PC-3 (cell line): ENCODE results near the gene INCENP. TPM values are rescaled to one million over a fixed set of nuclear protein-coding genes. Genes with fewer than 3 reads are reported as not detected.

Experiments used
- ATAC-seq: fragments of 200-7000 bp; cut with Tn5 transposase; 2 replicates; pipeline ENCODE4 v1.9.1; 2020; ENCODE audit warnings: mild to moderate bottlenecking, moderate library complexity
- BruUV-seq: library from RNA; stranded (reverse); fragments of 400-500 nt; replicated peaks from 2 replicates; lab custom pipeline; 2021; lab: Mats Ljungman, UMichigan
- CTCF ChIA-PET: fragments of 300-600 bp; sonication (Branson Sonifier 250); formaldehyde crosslinking; loops from one replicate; lab custom pipeline; 2022; ENCODE audit warnings: antibody characterized with exemption; lab: Charles Lee
- POLR2A ChIA-PET: fragments of 300-600 bp; sonication (Branson Sonifier 250); formaldehyde crosslinking; loops from one replicate; lab custom pipeline; 2022; ENCODE audit warnings: antibody characterized with exemption; ENCODE audit not compliant: unreplicated experiment; lab: Charles Lee
- DNase-seq: peaks from one replicate; pipeline ENCODE4 v3.0.0-alpha.2; 2015
- H2AFZ ChIP-seq: fragments of 300-600 bp; sonication (generic); 2 replicates; pipeline ENCODE4 v1.6.0; 2016; ENCODE audit warnings: antibody characterized with exemption, low read length
- H3F3A ChIP-seq: fragments of 300-600 bp; sonication (generic); one replicate; pipeline ENCODE4 v1.6.0; 2017; ENCODE audit warnings: antibody characterized with exemption, low read length, control low read depth, mild to moderate bottlenecking; ENCODE audit not compliant: unreplicated experiment
- H3K27ac ChIP-seq: fragments of 300-600 bp; sonication (generic); 2 replicates; pipeline ENCODE4 v1.5.1; 2016; ENCODE audit warnings: mild to moderate bottlenecking, low read length
- H3K27me3 ChIP-seq: fragments of 300-600 bp; sonication (generic); 2 replicates; pipeline ENCODE4 v1.6.1; 2016; ENCODE audit warnings: low read length, mixed read lengths
- H3K36me3 ChIP-seq: fragments of 300-600 bp; sonication (generic); 2 replicates; pipeline ENCODE4 v1.6.1; 2016; ENCODE audit warnings: low read depth, mixed run types, low read length, mixed read lengths
- H3K4me1 ChIP-seq: fragments of 300-600 bp; sonication (generic); 2 replicates; pipeline ENCODE4 v1.5.1; 2016; ENCODE audit warnings: low read length; ENCODE audit not compliant: insufficient read depth
- H3K4me2 ChIP-seq: fragments of 300-600 bp; sonication (generic); 2 replicates; pipeline ENCODE4 v1.6.0; 2016; ENCODE audit warnings: low read length
- H3K4me3 ChIP-seq: fragments of 300-600 bp; sonication (generic); 2 replicates; pipeline ENCODE4 v1.5.1; 2016; ENCODE audit warnings: mild to moderate bottlenecking, low read length, mixed read lengths
- H3K79me2 ChIP-seq: fragments of 300-600 bp; sonication (generic); 2 replicates; pipeline ENCODE4 v1.6.1; 2017; ENCODE audit warnings: low read length, mixed read lengths
- H3K9ac ChIP-seq: fragments of 300-600 bp; sonication (generic); 2 replicates; pipeline ENCODE4 v1.6.0; 2016; ENCODE audit warnings: mild to moderate bottlenecking, low read length
- H3K9me2 ChIP-seq: fragments of 300-600 bp; sonication (generic); replicated peaks from 2 replicates; pipeline ENCODE4 v1.6.1; 2016; ENCODE audit warnings: mixed run types, low read length, mixed read lengths
- H3K9me3 ChIP-seq: fragments of 300-600 bp; sonication (generic); 2 replicates; pipeline ENCODE4 v1.6.1; 2016; ENCODE audit warnings: low read length, mixed read lengths
- H4K20me1 ChIP-seq: fragments of 300-600 bp; sonication (generic); 2 replicates; pipeline ENCODE4 v1.6.1; 2016; ENCODE audit warnings: low read length, mixed read lengths
- CTCF ChIP-seq: fragments of 300-600 bp; sonication (generic); conservative IDR thresholded peaks from 2 replicates; pipeline ENCODE4 v1.5.1; 2017; ENCODE audit warnings: antibody characterized with exemption, low read depth, mild to moderate bottlenecking, low read length
- EZH2 ChIP-seq: fragments of 300-600 bp; sonication (generic); IDR thresholded peaks from one replicate; pipeline ENCODE4 v1.6.1; 2017; ENCODE audit warnings: antibody characterized with exemption, mild to moderate bottlenecking, low read length; ENCODE audit not compliant: unreplicated experiment
- EZH2phosphoT487 ChIP-seq: fragments of 300-600 bp; sonication (generic); IDR thresholded peaks from 2 replicates; pipeline ENCODE4 v1.6.1; 2018; ENCODE audit warnings: mild to moderate bottlenecking, antibody characterized with exemption, low read length, borderline replicate concordance
- intact Hi-C: fragments of 100-400 bp; cut with micrococcal nuclease; formaldehyde crosslinking; loops from 2 replicates; pipeline ENCODE4 v1.9.0; 2023
- total RNA-seq: library from RNA; depleted of rRNA; stranded (reverse); fragments of >200 nt; gene quantifications from 2 replicates; pipeline ENCODE4 v1.2.3, GENCODE V29; 2014

The INCENP gene
- total RNA-seq, 1 experiment from 2014 or later = 114 TPM

- H3K4me1 ChIP-seq = 0 out of 2 replicates have a peak, but pooled peaks cover 4% of the 10 kb centered on the region
- no peaks in the 10 kb centered on the region for H4K20me1 ChIP-seq
- intact Hi-C loops = no loop called here
- no peak for ATAC-seq
- no peak overlapping the region for H3K27ac ChIP-seq
- H3K4me3 ChIP-seq = no peak overlapping the region
- no peak overlapping the region for H3K4me2 ChIP-seq
- BruUV-seq = no TSS peak
- TF ChIP-seq CTCF (no peak), EZH2 (no peak), EZH2phosphoT487 (no peak)
- CTCF ChIA-PET = no interaction called here
- no peaks in the 10 kb centered on the region for H3K9me3 ChIP-seq
- no peaks in the 10 kb centered on the region for H3F3A ChIP-seq
- H3K27me3 ChIP-seq = peaks cover 69% of the 10 kb centered on the region
- no peak for DNase-seq
- H3K9ac ChIP-seq = no peak overlapping the region
- H3K36me3 ChIP-seq = no peaks in the 10 kb centered on the region
- no peaks in the 10 kb centered on the region for H3K9me2 ChIP-seq
- H2AFZ ChIP-seq = no peak overlapping the region
- H3K79me2 ChIP-seq = no peaks in the 10 kb centered on the region
- POLR2A ChIA-PET = no interaction called here
Measured at GRCh38 chr11:62169448-62169847, 45.6 kb downstream of the INCENP start.

GRCh38 chr11:62169935-62170334 is 46.1 kb downstream of the INCENP start:
- DNase-seq (no peak), ATAC-seq (no peak)
- H3K36me3 ChIP-seq = no peaks in the 10 kb centered on the region
- no peak overlapping the region for H3K4me2 ChIP-seq
- intact Hi-C loops = loop anchor here (5.0 kb wide), 1 partner anchor 207 kb away; no protein-coding TSS in a partner anchor
- ChIA-PET POLR2A (no interaction called here), CTCF (no interaction called here)
- no peak overlapping the region for H3K4me3 ChIP-seq
- no peaks in the 10 kb centered on the region for H3K9me3 ChIP-seq
- H3K79me2 ChIP-seq = no peaks in the 10 kb centered on the region
- H3K9me2 ChIP-seq = no peaks in the 10 kb centered on the region
- H3F3A ChIP-seq = no peaks in the 10 kb centered on the region
- H4K20me1 ChIP-seq = no peaks in the 10 kb centered on the region
- no peak overlapping the region for H3K27ac ChIP-seq
- 0 out of 2 replicates have a peak, but pooled peaks cover 4% of the 10 kb centered on the region for H3K4me1 ChIP-seq
- H3K27me3 ChIP-seq = peaks cover 74% of the 10 kb centered on the region
- TF ChIP-seq EZH2phosphoT487 = no peak
- no peak for TF ChIP-seq CTCF
- TF ChIP-seq EZH2 = no peak
- H2AFZ ChIP-seq = no peak overlapping the region
- no peak overlapping the region for H3K9ac ChIP-seq
- no TSS peak for BruUV-seq

- H3K4me3 ChIP-seq = peak overlapping the region; percentile 49
Measured at GRCh38 chr11:62171261-62171723, 47.5 kb downstream of the INCENP start.

More at GRCh38 chr11:62171261-62171723, 47.5 kb downstream of the INCENP start:
- peak; percentile 90 for ATAC-seq
- Histone ChIP-seq H3K9me2 (no peaks in the 10 kb centered on the region), H3K36me3 (no peaks in the 10 kb centered on the region), H3K27ac (no peak overlapping the region), H4K20me1 (no peaks in the 10 kb centered on the region), H3F3A (no peaks in the 10 kb centered on the region), H3K4me1 (0 out of 2 replicates have a peak, but pooled peaks cover 4% of the 10 kb centered on the region), H3K9ac (no peak overlapping the region), H3K9me3 (no peaks in the 10 kb centered on the region), H2AFZ (peak overlapping the region; percentile 65), H3K79me2 (no peaks in the 10 kb centered on the region), H3K27me3 (peaks cover 73% of the 10 kb centered on the region), H3K4me2 (peak overlapping the region; percentile 74)
- no TSS peak for BruUV-seq
- ChIA-PET POLR2A (no interaction called here), CTCF (interaction anchor here (0.7 kb wide), 1 partner anchor 39 kb away, joined by 12 read pairs; no protein-coding TSS in a partner anchor)
- no peak for TF ChIP-seq EZH2
- no peak for TF ChIP-seq EZH2phosphoT487
- TF ChIP-seq CTCF = peak; percentile 91
- peak; percentile 96 for DNase-seq
- intact Hi-C loops = loop anchor here (1.0 to 5.0 kb wide), 3 partner anchors 37 to 206 kb away; partner anchors contain the start of gene SCGB2A1
